Right atrium auricular region (tissue), 2 donors: ENCODE results near the gene ARL4C. TPM values are rescaled to one million over a fixed set of nuclear protein-coding genes. Genes with fewer than 3 reads are reported as not detected.

Experiments used
- DNase-seq: peaks from one replicate; pipeline ENCODE4 v3.0.0-alpha.2; 2019; ENCODE audit warnings: low spot score
- H3K27ac ChIP-seq, 2 donors: fragments of 200-600 bp; sonication (generic); 1 replicate in 1 of 2; 2 replicates in 1 of 2; pipeline ENCODE4 v1.5.1; 2016 to 2019
- H3K27me3 ChIP-seq, 2 donors: fragments of 200-600 bp; sonication (generic); one replicate each; pipeline versions ENCODE4 v1.5.1 to v1.6.0; 2017 to 2019
- H3K36me3 ChIP-seq: fragments of 200-600 bp; sonication (generic); one replicate; pipeline ENCODE4 v1.5.1; 2016
- H3K4me1 ChIP-seq, 2 donors: fragments of 200-600 bp; sonication (generic); one replicate each; pipeline versions ENCODE4 v1.5.1 to v1.6.0; 2017 to 2019
- H3K4me3 ChIP-seq, 2 donors: fragments of 200-600 bp; sonication (generic); 1 replicate in 1 of 2; 2 replicates in 1 of 2; pipeline ENCODE4 v1.5.1; 2017 to 2019; ENCODE audit warnings: mild to moderate bottlenecking in 1 of 2, moderate library complexity in 1 of 2
- H3K9me3 ChIP-seq, 2 donors: fragments of 200-600 bp; sonication (generic); one replicate each; pipeline ENCODE4 v1.5.1; 2019
- CTCF ChIP-seq, 2 donors: fragments of 200-600 bp; sonication (generic); IDR thresholded peaks; one replicate each; pipeline ENCODE4 v1.5.1; 2019; ENCODE audit warnings: antibody characterized with exemption in 2 of 2
- total RNA-seq, 2 donors: library from RNA; depleted of rRNA; stranded (reverse); fragments of >200 nt; gene quantifications; one replicate each; pipeline ENCODE4 v1.1.0, GENCODE V29; 2016

ARL4C gene
- total RNA-seq, 2 donors from 2014 or later, result 3.1 to 3.4 TPM

GRCh38 chr2:234495251-234496054 lies 1.4 kb downstream of the ARL4C start:
- Histone ChIP-seq H3K27me3 (no peaks in the 10 kb centered on the region), H3K27ac (peak overlapping the region; percentile 39 to 69), H3K4me1 (peaks cover 0 to 22% of the 10 kb centered on the region in 2 donors), H3K4me3 (peak overlapping the region; percentile 53 to 69), H3K36me3 (no peaks in the 10 kb centered on the region), H3K9me3 (no peaks in the 10 kb centered on the region)
- no peak for DNase-seq
- no peak for TF ChIP-seq CTCF (IDR thresholded peaks at IDR 0.05)

- TF ChIP-seq CTCF (IDR thresholded peaks at IDR 0.05), result no peak
- DNase-seq, result no peak
- Histone ChIP-seq H3K9me3 (no peaks in the 10 kb centered on the region), H3K4me1 (peaks cover 0 to 22% of the 10 kb centered on the region in 2 donors), H3K27ac (peak overlapping the region in 1 of 2 donors; percentile 39), H3K4me3 (peak overlapping the region in 1 of 2 donors; percentile 69), H3K27me3 (no peaks in the 10 kb centered on the region), H3K36me3 (no peaks in the 10 kb centered on the region)
Observed at GRCh38 chr2:234494361-234495250, 2.3 kb downstream of the ARL4C start.

- H3K9me3 ChIP-seq, result no peaks in the 10 kb centered on the region
- TF ChIP-seq CTCF (IDR thresholded peaks at IDR 0.05), result no peak
- DNase-seq, result no peak
- H3K36me3 ChIP-seq, result no peaks in the 10 kb centered on the region
- peak overlapping the region in 1 of 2 donors; percentile 6 for H3K4me3 ChIP-seq
- peaks cover 0 to 22% of the 10 kb centered on the region in 2 donors for H3K4me1 ChIP-seq
- H3K27me3 ChIP-seq, result no peaks in the 10 kb centered on the region
- H3K27ac ChIP-seq, result no peak overlapping the region
Observed at GRCh38 chr2:234493796-234494195, 3.1 kb downstream of the ARL4C start.

- Histone ChIP-seq H3K4me1 (peaks cover 0 to 22% of the 10 kb centered on the region in 2 donors), H3K9me3 (no peaks in the 10 kb centered on the region), H3K27ac (no peak overlapping the region), H3K4me3 (no peak overlapping the region), H3K36me3 (no peaks in the 10 kb centered on the region), H3K27me3 (no peaks in the 10 kb centered on the region)
- no peak for DNase-seq
- TF ChIP-seq CTCF (IDR thresholded peaks at IDR 0.05), result no peak
Observed at GRCh38 chr2:234492717-234493485, 4.0 kb downstream of the ARL4C start.

GRCh38 chr2:234491897-234492296 lies 5.0 kb downstream of the ARL4C start:
- no peaks in the 10 kb centered on the region for H3K36me3 ChIP-seq
- no peak for TF ChIP-seq CTCF (IDR thresholded peaks at IDR 0.05)
- H3K27me3 ChIP-seq, result no peaks in the 10 kb centered on the region
- peaks cover 0 to 15% of the 10 kb centered on the region in 2 donors for H3K4me1 ChIP-seq
- no peaks in the 10 kb centered on the region for H3K9me3 ChIP-seq
- no peak overlapping the region for H3K4me3 ChIP-seq
- no peak for DNase-seq
- H3K27ac ChIP-seq, result no peak overlapping the region
